Neural progenitor cell (in vitro differentiated cells): Measurements from ENCODE around the gene GTF2F1. TPM values are rescaled to one million over a fixed set of nuclear protein-coding genes. Genes with fewer than 3 reads are reported as not detected.

Experiments used
- DNase-seq: peaks from one replicate; pipeline ENCODE4 v3.0.0-alpha.2; 2016; ENCODE audit warnings: low spot score
- H2AFZ ChIP-seq: fragments of 200-600 bp; sonication (generic); replicated peaks from 2 replicates; pipeline ENCODE4 v1.6.1; 2016; ENCODE audit warnings: antibody characterized with exemption
- H3F3A ChIP-seq: fragments of 200-600 bp; sonication (generic); 2 replicates; pipeline ENCODE4 v1.6.1; 2016; ENCODE audit warnings: antibody characterized with exemption, low read depth
- H3K27ac ChIP-seq: fragments of 200-600 bp; sonication (generic); 2 replicates; pipeline ENCODE4 v1.5.1; 2016; ENCODE audit warnings: mild to moderate bottlenecking
- H3K27me3 ChIP-seq: fragments of 200-600 bp; sonication (generic); 2 replicates; pipeline ENCODE4 v1.6.1; 2016; ENCODE audit warnings: mild to moderate bottlenecking, moderate library complexity
- H3K36me3 ChIP-seq: fragments of 200-600 bp; sonication (generic); 2 replicates; pipeline ENCODE4 v1.5.1; 2016
- H3K4me1 ChIP-seq: fragments of 200-600 bp; sonication (generic); 2 replicates; pipeline ENCODE4 v1.6.1; 2016; ENCODE audit warnings: mixed run types
- H3K4me2 ChIP-seq: fragments of 200-600 bp; sonication (generic); 2 replicates; pipeline ENCODE4 v1.6.1; 2016
- H3K4me3 ChIP-seq: fragments of 200-600 bp; sonication (generic); 2 replicates; pipeline ENCODE4 v1.5.1; 2016
- H3K79me2 ChIP-seq: fragments of 200-600 bp; sonication (generic); 2 replicates; pipeline ENCODE4 v1.6.1; 2016; ENCODE audit warnings: low read depth
- H3K9ac ChIP-seq: fragments of 200-600 bp; sonication (generic); 2 replicates; pipeline ENCODE4 v1.6.1; 2016
- H3K9me3 ChIP-seq: fragments of 200-600 bp; sonication (generic); 2 replicates; pipeline ENCODE4 v1.5.1; 2016; ENCODE audit warnings: low read depth
- H4K20me1 ChIP-seq: fragments of 200-600 bp; sonication (generic); 2 replicates; pipeline ENCODE4 v1.6.1; 2016; ENCODE audit warnings: low read depth
- H3K27ac Mint-ChIP-seq: 3 replicates; pipeline ENCODE4 v1.8.0; 2021; ENCODE audit warnings: mixed read lengths
- H3K27me3 Mint-ChIP-seq: 2 replicates; pipeline ENCODE4 v1.8.0; 2022; ENCODE audit warnings: low read depth, mild to moderate bottlenecking, inconsistent platforms, moderate library complexity, mixed read lengths; ENCODE audit not compliant: insufficient read depth
- H3K36me3 Mint-ChIP-seq: 3 replicates; pipeline ENCODE4 v1.8.0; 2021; ENCODE audit warnings: mixed read lengths
- H3K4me1 Mint-ChIP-seq: 3 replicates; pipeline ENCODE4 v1.8.0; 2021; ENCODE audit warnings: mixed read lengths
- H3K4me3 Mint-ChIP-seq: 3 replicates; pipeline ENCODE4 v1.8.0; 2021; ENCODE audit warnings: mild to moderate bottlenecking, moderate library complexity, mixed read lengths
- H3K9me3 Mint-ChIP-seq: 3 replicates; pipeline ENCODE4 v1.8.0; 2020; ENCODE audit warnings: mixed read lengths
- EZH2 ChIP-seq: fragments of 200-600 bp; sonication (generic); IDR thresholded peaks from 2 replicates; pipeline ENCODE4 v1.6.1; 2017; ENCODE audit warnings: antibody characterized with exemption, mild to moderate bottlenecking, moderate library complexity
- EZH2phosphoT487 ChIP-seq: fragments of 200-600 bp; sonication (generic); IDR thresholded peaks from 2 replicates; pipeline ENCODE4 v1.6.1; 2017; ENCODE audit warnings: antibody characterized with exemption
- total RNA-seq: library from RNA; depleted of rRNA; stranded (reverse); fragments of >200 nt; gene quantifications from 2 replicates; pipeline ENCODE4 v1.2.3, GENCODE V29; 2015; ENCODE audit warnings: low replicate concordance
- TF ChIP-seq, protein P1 (sequence below): fragments of 200-600 bp; sonication (generic); IDR thresholded peaks from 2 replicates; pipeline ENCODE4 v1.5.1; 2017; ENCODE audit warnings: antibody characterized with exemption, mild to moderate bottlenecking

The GTF2F1 gene, protein sequence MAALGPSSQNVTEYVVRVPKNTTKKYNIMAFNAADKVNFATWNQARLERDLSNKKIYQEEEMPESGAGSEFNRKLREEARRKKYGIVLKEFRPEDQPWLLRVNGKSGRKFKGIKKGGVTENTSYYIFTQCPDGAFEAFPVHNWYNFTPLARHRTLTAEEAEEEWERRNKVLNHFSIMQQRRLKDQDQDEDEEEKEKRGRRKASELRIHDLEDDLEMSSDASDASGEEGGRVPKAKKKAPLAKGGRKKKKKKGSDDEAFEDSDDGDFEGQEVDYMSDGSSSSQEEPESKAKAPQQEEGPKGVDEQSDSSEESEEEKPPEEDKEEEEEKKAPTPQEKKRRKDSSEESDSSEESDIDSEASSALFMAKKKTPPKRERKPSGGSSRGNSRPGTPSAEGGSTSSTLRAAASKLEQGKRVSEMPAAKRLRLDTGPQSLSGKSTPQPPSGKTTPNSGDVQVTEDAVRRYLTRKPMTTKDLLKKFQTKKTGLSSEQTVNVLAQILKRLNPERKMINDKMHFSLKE
- 36.9 and 46.9 TPM in 2 replicates for total RNA-seq

DNA sequence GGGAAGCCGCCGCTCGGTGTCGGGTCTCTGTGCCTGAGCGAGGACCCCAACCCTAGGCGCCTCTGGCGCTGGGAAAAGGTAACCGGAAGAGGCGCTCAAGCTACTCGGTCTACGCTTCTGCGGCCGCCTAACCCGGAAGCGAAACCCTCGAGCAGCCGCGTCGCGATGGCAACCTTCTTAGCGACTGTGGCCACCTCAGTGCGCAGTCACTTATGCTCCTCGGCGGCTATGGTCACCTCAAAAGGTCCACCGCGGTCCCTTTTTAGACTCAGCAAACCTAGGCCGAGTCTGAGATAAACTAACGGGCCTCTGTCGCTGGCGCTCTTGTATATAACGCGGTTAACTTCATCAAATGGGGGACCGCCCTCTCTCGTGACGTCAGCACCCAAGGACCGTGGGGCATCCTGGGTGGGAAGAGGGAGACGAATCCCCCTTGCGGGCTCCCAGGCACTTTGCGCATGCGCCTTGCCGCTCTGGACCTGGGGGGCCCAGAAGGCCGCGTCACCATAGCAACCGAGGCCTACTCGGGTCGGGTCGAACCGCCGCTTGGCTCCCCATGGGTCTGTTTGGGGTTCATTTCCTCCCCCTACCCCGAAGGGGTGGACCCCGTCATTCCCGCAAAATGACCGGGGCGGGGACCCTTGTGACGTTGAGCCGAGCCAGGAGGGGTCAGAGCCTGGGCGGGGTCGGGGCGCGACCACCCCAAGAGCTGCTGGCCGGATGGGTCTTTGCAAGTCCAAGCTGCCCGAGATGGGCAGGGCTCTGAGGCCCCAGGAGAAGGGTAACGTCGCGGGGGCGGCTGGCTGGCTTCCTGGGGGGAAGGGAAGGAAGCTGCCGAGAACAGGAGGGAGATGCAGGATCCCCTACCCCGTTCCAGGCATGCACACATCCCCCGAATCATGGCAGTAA is at the start of gene GTF2F1:
TSS of gene GTF2F1 (minus strand) at position 91 of the 909 bp plus-strand sequence. CDS start 169 bp downstream, outside the sequence.
- H3K9me3 Mint-ChIP-seq = no peaks in the 10 kb centered on the region
- no peak for TF ChIP-seq EZH2phosphoT487
- peak; percentile 16 for TF ChIP-seq EZH2
- TF ChIP-seq, protein P1, sequence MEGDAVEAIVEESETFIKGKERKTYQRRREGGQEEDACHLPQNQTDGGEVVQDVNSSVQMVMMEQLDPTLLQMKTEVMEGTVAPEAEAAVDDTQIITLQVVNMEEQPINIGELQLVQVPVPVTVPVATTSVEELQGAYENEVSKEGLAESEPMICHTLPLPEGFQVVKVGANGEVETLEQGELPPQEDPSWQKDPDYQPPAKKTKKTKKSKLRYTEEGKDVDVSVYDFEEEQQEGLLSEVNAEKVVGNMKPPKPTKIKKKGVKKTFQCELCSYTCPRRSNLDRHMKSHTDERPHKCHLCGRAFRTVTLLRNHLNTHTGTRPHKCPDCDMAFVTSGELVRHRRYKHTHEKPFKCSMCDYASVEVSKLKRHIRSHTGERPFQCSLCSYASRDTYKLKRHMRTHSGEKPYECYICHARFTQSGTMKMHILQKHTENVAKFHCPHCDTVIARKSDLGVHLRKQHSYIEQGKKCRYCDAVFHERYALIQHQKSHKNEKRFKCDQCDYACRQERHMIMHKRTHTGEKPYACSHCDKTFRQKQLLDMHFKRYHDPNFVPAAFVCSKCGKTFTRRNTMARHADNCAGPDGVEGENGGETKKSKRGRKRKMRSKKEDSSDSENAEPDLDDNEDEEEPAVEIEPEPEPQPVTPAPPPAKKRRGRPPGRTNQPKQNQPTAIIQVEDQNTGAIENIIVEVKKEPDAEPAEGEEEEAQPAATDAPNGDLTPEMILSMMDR = peak; percentile 26
- H4K20me1 ChIP-seq = no peaks in the 10 kb centered on the region

DNA sequence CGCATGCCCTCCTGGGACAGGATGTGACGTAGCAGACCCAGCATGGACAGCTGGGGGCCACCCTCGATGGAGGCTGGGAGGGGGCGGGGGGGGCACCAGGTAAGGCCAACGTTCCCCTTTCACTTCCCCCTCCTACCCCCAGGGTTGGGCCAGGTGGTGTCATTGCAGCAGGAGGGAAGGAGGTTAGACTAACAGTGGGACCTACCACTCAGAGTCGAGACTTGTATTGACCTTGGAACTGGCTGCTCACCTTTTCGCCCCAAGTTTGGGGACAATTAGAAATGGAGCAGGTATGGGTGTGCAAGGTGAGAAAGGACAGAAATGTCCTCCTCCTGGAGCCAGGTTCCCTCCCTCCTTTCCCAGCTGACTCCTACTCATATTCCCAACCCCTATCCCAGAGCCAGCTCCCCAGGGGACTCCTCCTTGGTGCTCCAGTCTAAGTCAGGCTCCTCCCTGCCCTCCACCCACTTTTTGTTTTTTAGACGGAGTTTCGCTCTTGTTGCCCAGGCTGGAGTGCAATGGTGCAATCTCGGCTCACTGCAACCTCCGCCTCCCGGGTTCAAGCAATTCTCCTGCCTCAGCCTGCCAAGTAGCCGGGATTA is 49.2 kb upstream of the GTF2F1 start:
- H3K4me3 Mint-ChIP-seq = no peak overlapping the region
- peaks cover 7% of the 10 kb centered on the region for H3K27me3 Mint-ChIP-seq
- Histone ChIP-seq H3K4me2 (no peak overlapping the region), H4K20me1 (no peaks in the 10 kb centered on the region), H3K9me3 (no peaks in the 10 kb centered on the region), H3K4me1 (no peaks in the 10 kb centered on the region), H3K4me3 (no peak overlapping the region), H3F3A (no peaks in the 10 kb centered on the region), H2AFZ (no peak overlapping the region), H3K9ac (no peak overlapping the region), H3K27ac (no peak overlapping the region), H3K79me2 (no peaks in the 10 kb centered on the region), H3K27me3 (no peaks in the 10 kb centered on the region), H3K36me3 (no peaks in the 10 kb centered on the region)
- no peak for DNase-seq
- H3K4me1 Mint-ChIP-seq = no peaks in the 10 kb centered on the region
- peaks cover 22% of the 10 kb centered on the region for H3K36me3 Mint-ChIP-seq
- TF ChIP-seq EZH2phosphoT487 = no peak
- no peak for TF ChIP-seq EZH2
- TF ChIP-seq, protein P1 = no peak
- H3K9me3 Mint-ChIP-seq = no peaks in the 10 kb centered on the region
- no peak overlapping the region for H3K27ac Mint-ChIP-seq

More for the DNA sequence above, at the start of gene GTF2F1:
- Histone ChIP-seq H3F3A (peaks cover 14% of the 10 kb centered on the region), H3K9ac (peak within 1 kb of the TSS; percentile 65), H3K9me3 (no peaks in the 10 kb centered on the region), H3K4me2 (peak within 1 kb of the TSS; percentile 91), H3K27ac (peak within 1 kb of the TSS; percentile 3), H2AFZ (peak within 1 kb of the TSS; percentile 54), H3K36me3 (no peaks in the 10 kb centered on the region), H3K79me2 (peaks cover 25% of the 10 kb centered on the region), H3K27me3 (no peaks in the 10 kb centered on the region), H3K4me3 (peak within 1 kb of the TSS; percentile 68), H3K4me1 (peaks cover 13% of the 10 kb centered on the region)
- Mint-ChIP-seq H3K4me3 (peak within 1 kb of the TSS; percentile 96), H3K27ac (peak within 1 kb of the TSS; percentile 97), H3K4me1 (peaks cover 22% of the 10 kb centered on the region), H3K36me3 (peaks cover 8% of the 10 kb centered on the region), H3K27me3 (peaks cover 3% of the 10 kb centered on the region)
- DNase-seq = peak; percentile 98

DNA sequence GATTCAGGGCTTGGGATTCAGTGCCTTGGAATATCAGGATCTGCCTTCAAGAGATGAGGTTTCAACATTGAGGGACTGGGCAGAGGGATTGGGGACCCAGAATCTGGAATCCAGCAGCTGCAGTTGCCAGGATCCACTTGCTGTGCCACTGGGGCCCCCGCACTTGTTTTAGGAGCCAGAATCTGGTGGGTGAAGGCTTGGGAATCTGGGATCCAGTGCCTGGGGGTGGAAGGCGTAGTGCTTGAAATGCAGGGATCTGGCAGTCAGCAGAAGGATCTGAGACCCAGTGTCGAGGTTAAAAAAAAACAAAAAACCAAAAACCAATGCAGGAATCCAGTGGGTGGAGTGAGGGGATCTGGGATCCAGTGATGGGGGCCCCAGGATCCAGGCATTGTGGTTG is 47.9 kb upstream of the GTF2F1 start:
- no peak for DNase-seq
- H3K36me3 ChIP-seq = no peaks in the 10 kb centered on the region
- no peak for TF ChIP-seq EZH2phosphoT487
- TF ChIP-seq, protein P1 = no peak
- no peak for TF ChIP-seq EZH2

More for the DNA sequence above, 47.9 kb upstream of the GTF2F1 start:
- Histone ChIP-seq H3K4me3 (no peak overlapping the region), H3F3A (no peaks in the 10 kb centered on the region), H3K79me2 (no peaks in the 10 kb centered on the region), H3K27me3 (no peaks in the 10 kb centered on the region), H3K9ac (no peak overlapping the region), H3K9me3 (no peaks in the 10 kb centered on the region), H2AFZ (no peak overlapping the region), H3K4me2 (no peak overlapping the region), H3K4me1 (no peaks in the 10 kb centered on the region), H3K27ac (no peak overlapping the region), H4K20me1 (no peaks in the 10 kb centered on the region)
- H3K27me3 Mint-ChIP-seq = peaks cover 7% of the 10 kb centered on the region
- peak overlapping the region; percentile 69 for H3K27ac Mint-ChIP-seq
- H3K9me3 Mint-ChIP-seq = no peaks in the 10 kb centered on the region
- no peak overlapping the region for H3K4me3 Mint-ChIP-seq
- H3K4me1 Mint-ChIP-seq = no peaks in the 10 kb centered on the region
- H3K36me3 Mint-ChIP-seq = peaks cover 16% of the 10 kb centered on the region
